HEK293 (cell line): ENCODE results near the gene MRPL36.

Source experiments
- CTCF ChIA-PET: fragments of 350-600 bp; formaldehyde crosslinking; extraction: SDS; loops from one replicate; lab custom pipeline; 2021; ENCODE audit warnings: antibody characterized with exemption; lab: Yijun Ruan, JAX
- POLR2A ChIA-PET: fragments of 300-600 bp; formaldehyde crosslinking; extraction: SDS; loops from one replicate; lab custom pipeline; 2020; ENCODE audit warnings: antibody characterized with exemption, inconsistent platforms; lab: Yijun Ruan, JAX
- H3K27ac ChIP-seq: fragments of 200-500 bp; sonication (Bioruptor generic); 2 replicates; pipeline ENCODE4 v1.5.1; 2014; ENCODE audit warnings: low read depth, low read length, control low read depth, inconsistent platforms; ENCODE audit errors: extremely low read depth
- H3K36me3 ChIP-seq, 2 experiments: fragments of 200-500 bp in 1 of 2; sonication (Bioruptor generic) in 1 of 2; 1 replicate in 1 of 2; 2 replicates in 1 of 2; pipeline ENCODE4 v1.5.1; 2014 to 2017; ENCODE audit warnings: inconsistent platforms in 2 of 2, low read length in 2 of 2; ENCODE audit not compliant: control insufficient read depth in 2 of 2, insufficient read depth in 1 of 2
- H3K4me1 ChIP-seq: fragments of 200-500 bp; sonication (Bioruptor generic); 2 replicates; pipeline ENCODE4 v1.5.1; 2014; ENCODE audit warnings: mild to moderate bottlenecking, low read length, inconsistent platforms; ENCODE audit not compliant: control insufficient read depth, insufficient read depth
- H3K4me3 ChIP-seq: 2 replicates; pipeline ENCODE4 v1.5.1; 2011; ENCODE audit warnings: low read depth, mild to moderate bottlenecking, control low read depth, low read length, moderate library complexity
- H3K9me3 ChIP-seq: fragments of 200-500 bp; sonication (Bioruptor generic); 2 replicates; pipeline ENCODE4 v1.5.1; 2014; ENCODE audit warnings: low read depth, low read length, inconsistent platforms; ENCODE audit not compliant: control insufficient read depth, insufficient read depth
- GLIS2 ChIP-seq: fragments of 450-650 bp; formaldehyde crosslinking; IDR thresholded peaks from 2 replicates; pipeline ENCODE4 v1.5.1; 2016; ENCODE audit warnings: missing biosample characterization, missing genetic modification characterization
- PATZ1 ChIP-seq: fragments of 450-650 bp; formaldehyde crosslinking; IDR thresholded peaks from 2 replicates; pipeline ENCODE4 v1.5.1; 2016; ENCODE audit warnings: missing biosample characterization, missing genetic modification characterization
- SP3 ChIP-seq: fragments of 450-650 bp; formaldehyde crosslinking; IDR thresholded peaks from 2 replicates; pipeline ENCODE4 v1.5.1; 2016; ENCODE audit warnings: missing biosample characterization, missing genetic modification characterization
- SP7 ChIP-seq: fragments of 450-650 bp; formaldehyde crosslinking; IDR thresholded peaks from 2 replicates; pipeline ENCODE4 v1.5.1; 2016; ENCODE audit warnings: missing biosample characterization, missing genetic modification characterization
- ZBTB20 ChIP-seq: fragments of 450-650 bp; formaldehyde crosslinking; IDR thresholded peaks from 2 replicates; pipeline ENCODE4 v1.5.1; 2016; ENCODE audit warnings: missing biosample characterization, missing genetic modification characterization
- ZNF133 ChIP-seq: fragments of 450-650 bp; formaldehyde crosslinking; IDR thresholded peaks from 2 replicates; pipeline ENCODE4 v1.5.1; 2016; ENCODE audit warnings: missing biosample characterization, missing genetic modification characterization
- ZNF26 ChIP-seq: fragments of 450-650 bp; formaldehyde crosslinking; IDR thresholded peaks from 2 replicates; pipeline ENCODE4 v1.5.1; 2016; ENCODE audit warnings: missing biosample characterization, missing genetic modification characterization
- ZNF398 ChIP-seq: fragments of 450-650 bp; formaldehyde crosslinking; IDR thresholded peaks from 2 replicates; pipeline ENCODE4 v1.5.1; 2017; ENCODE audit warnings: missing biosample characterization, missing genetic modification characterization
- ZNF473 ChIP-seq: fragments of 450-650 bp; formaldehyde crosslinking; IDR thresholded peaks from 2 replicates; pipeline ENCODE4 v1.5.1; 2017; ENCODE audit warnings: missing biosample characterization, missing genetic modification characterization
- ZNF510 ChIP-seq: fragments of 450-650 bp; formaldehyde crosslinking; IDR thresholded peaks from 2 replicates; pipeline ENCODE4 v1.5.1; 2018; ENCODE audit warnings: mild to moderate bottlenecking, missing genetic modification characterization, missing biosample characterization; ENCODE audit not compliant: insufficient replicate concordance
- ZNF776 ChIP-seq: fragments of 450-650 bp; formaldehyde crosslinking; IDR thresholded peaks from 2 replicates; pipeline ENCODE4 v1.5.0; 2017; ENCODE audit warnings: missing biosample characterization, missing genetic modification characterization, borderline replicate concordance
- ZNF791 ChIP-seq: fragments of 450-650 bp; formaldehyde crosslinking; IDR thresholded peaks from 2 replicates; pipeline ENCODE4 v1.5.1; 2016; ENCODE audit warnings: missing biosample characterization, missing genetic modification characterization
- ZNF837 ChIP-seq: fragments of 450-650 bp; formaldehyde crosslinking; IDR thresholded peaks from 2 replicates; pipeline ENCODE4 v1.5.1; 2016; ENCODE audit warnings: missing biosample characterization, missing genetic modification characterization
- TF ChIP-seq, protein P1 (sequence below): fragments of 450-650 bp; IDR thresholded peaks from 2 replicates; pipeline ENCODE4 v1.5.1; 2018; ENCODE audit warnings: missing biosample characterization, missing genetic modification characterization
- TF ChIP-seq, protein P2 (sequence below): fragments of 450-650 bp; formaldehyde crosslinking; IDR thresholded peaks from 2 replicates; pipeline ENCODE4 v1.5.1; 2017; ENCODE audit warnings: missing biosample characterization, missing genetic modification characterization

MRPL36 gene

GRCh38 chr5:1786621-1787471 is 12.8 kb downstream of the MRPL36 start (continued):
- TF ChIP-seq PATZ1 (tag by site-specific recombination), result no peak

GRCh38 chr5:1785984-1786383 is 13.7 kb downstream of the MRPL36 start:
- CTCF ChIA-PET, result interaction anchor here (1.8 kb wide), 1 partner anchor 22 kb away, joined by 5 read pairs; no protein-coding TSS in a partner anchor
- Histone ChIP-seq H3K9me3 (no peaks in the 10 kb centered on the region), H3K36me3 (no peaks in the 10 kb centered on the region), H3K27ac (no peak overlapping the region), H3K4me3 (no peak overlapping the region), H3K4me1 (peaks cover 11% of the 10 kb centered on the region)
- no peak for TF ChIP-seq ZNF791 (tag by site-specific recombination)
- TF ChIP-seq GLIS2 (tag by site-specific recombination), result peak; percentile 25; the same call in 1 of the 2 replicates
- POLR2A ChIA-PET, result no interaction called here

DNA sequence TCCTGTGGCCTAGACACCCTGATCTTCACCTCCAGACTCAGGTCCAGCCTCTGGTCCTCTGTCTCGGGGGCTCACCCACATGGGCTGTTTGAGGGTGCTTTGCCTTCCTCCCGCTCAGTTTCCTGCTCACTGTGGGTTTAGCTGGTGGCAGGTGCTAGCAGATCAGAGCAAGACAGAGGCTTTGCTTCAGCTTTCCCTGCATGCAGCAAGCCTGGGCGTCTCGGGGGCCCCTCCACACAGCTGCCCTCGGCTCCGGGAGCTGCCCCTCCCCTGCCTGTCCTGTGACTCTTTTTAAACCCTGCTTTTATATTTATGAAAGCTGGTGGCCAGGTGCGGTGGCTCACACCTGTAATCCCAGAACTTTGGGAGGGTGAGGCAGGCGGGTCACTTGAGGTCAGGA is 14.6 kb downstream of the MRPL36 start:
- Histone ChIP-seq H3K4me1 (peaks cover 11% of the 10 kb centered on the region), H3K9me3 (no peaks in the 10 kb centered on the region), H3K27ac (no peak overlapping the region), H3K36me3 (no peaks in the 10 kb centered on the region), H3K4me3 (no peak overlapping the region)
- POLR2A ChIA-PET, result no interaction called here
- CTCF ChIA-PET, result interaction anchor here (1.8 kb wide), 1 partner anchor 21 kb away, joined by 5 read pairs; no protein-coding TSS in a partner anchor
- TF ChIP-seq ZNF473 (tag by site-specific recombination), result no peak
- no peak for TF ChIP-seq ZNF133 (tag by site-specific recombination)
- no peak for TF ChIP-seq ZBTB20
- TF ChIP-seq, protein P1, sequence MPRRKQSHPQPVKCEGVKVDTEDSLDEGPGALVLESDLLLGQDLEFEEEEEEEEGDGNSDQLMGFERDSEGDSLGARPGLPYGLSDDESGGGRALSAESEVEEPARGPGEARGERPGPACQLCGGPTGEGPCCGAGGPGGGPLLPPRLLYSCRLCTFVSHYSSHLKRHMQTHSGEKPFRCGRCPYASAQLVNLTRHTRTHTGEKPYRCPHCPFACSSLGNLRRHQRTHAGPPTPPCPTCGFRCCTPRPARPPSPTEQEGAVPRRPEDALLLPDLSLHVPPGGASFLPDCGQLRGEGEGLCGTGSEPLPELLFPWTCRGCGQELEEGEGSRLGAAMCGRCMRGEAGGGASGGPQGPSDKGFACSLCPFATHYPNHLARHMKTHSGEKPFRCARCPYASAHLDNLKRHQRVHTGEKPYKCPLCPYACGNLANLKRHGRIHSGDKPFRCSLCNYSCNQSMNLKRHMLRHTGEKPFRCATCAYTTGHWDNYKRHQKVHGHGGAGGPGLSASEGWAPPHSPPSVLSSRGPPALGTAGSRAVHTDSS (tag by site-specific recombination), result no peak
- no peak for TF ChIP-seq ZNF837 (tag by site-specific recombination)
- no peak for TF ChIP-seq ZNF510 (tag by site-specific recombination)
- TF ChIP-seq, protein P2, sequence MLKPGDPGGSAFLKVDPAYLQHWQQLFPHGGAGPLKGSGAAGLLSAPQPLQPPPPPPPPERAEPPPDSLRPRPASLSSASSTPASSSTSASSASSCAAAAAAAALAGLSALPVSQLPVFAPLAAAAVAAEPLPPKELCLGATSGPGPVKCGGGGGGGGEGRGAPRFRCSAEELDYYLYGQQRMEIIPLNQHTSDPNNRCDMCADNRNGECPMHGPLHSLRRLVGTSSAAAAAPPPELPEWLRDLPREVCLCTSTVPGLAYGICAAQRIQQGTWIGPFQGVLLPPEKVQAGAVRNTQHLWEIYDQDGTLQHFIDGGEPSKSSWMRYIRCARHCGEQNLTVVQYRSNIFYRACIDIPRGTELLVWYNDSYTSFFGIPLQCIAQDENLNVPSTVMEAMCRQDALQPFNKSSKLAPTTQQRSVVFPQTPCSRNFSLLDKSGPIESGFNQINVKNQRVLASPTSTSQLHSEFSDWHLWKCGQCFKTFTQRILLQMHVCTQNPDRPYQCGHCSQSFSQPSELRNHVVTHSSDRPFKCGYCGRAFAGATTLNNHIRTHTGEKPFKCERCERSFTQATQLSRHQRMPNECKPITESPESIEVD (tag by site-specific recombination), result no peak
- no peak for TF ChIP-seq PATZ1 (tag by site-specific recombination)
- no peak for TF ChIP-seq SP7
- TF ChIP-seq ZNF26, result no peak
- TF ChIP-seq SP3 (tag by site-specific recombination), result no peak
- TF ChIP-seq ZNF776 (tag by site-specific recombination), result no peak
- TF ChIP-seq ZNF398, result no peak
